Liver (tissue), 9 donors: ENCODE measurements around the gene ZNF691. TPM values are rescaled to one million over a fixed set of nuclear protein-coding genes. Genes with fewer than 3 reads are reported as not detected.

Source experiments
- DNase-seq: peaks from one replicate; pipeline ENCODE4 v3.0.0-alpha.2; 2017; ENCODE audit warnings: low spot score
- H3K27ac ChIP-seq, 2 donors: one replicate each; pipeline ENCODE4 v1.7.0; 2013; ENCODE audit warnings: inconsistent platforms in 2 of 2, low read length in 2 of 2, control low read depth in 1 of 2, low read depth in 1 of 2, mild to moderate bottlenecking in 1 of 2
- H3K27me3 ChIP-seq, 4 donors: one replicate each; pipeline versions ENCODE4 v1.6.1 to v1.7.0; 2013; ENCODE audit warnings: low read length in 3 of 4, inconsistent platforms in 1 of 4, mild to moderate bottlenecking in 1 of 4, moderate library complexity in 1 of 4; ENCODE audit not compliant: control insufficient read depth in 4 of 4, insufficient read depth in 4 of 4
- H3K36me3 ChIP-seq, 4 donors: one replicate each; pipeline versions ENCODE4 v1.6.1 to v1.7.0; 2013; ENCODE audit warnings: low read length in 3 of 4, mild to moderate bottlenecking in 3 of 4, low read depth in 1 of 4, moderate library complexity in 1 of 4; ENCODE audit not compliant: control insufficient read depth in 4 of 4, insufficient read depth in 3 of 4
- H3K4me1 ChIP-seq, 4 donors: one replicate each; pipeline versions ENCODE4 v1.6.1 to v1.7.0; 2013; ENCODE audit warnings: low read length in 3 of 4, mild to moderate bottlenecking in 3 of 4, moderate library complexity in 1 of 4; ENCODE audit not compliant: control insufficient read depth in 4 of 4, insufficient read depth in 4 of 4
- H3K4me3 ChIP-seq, 3 donors: one replicate each; pipeline versions ENCODE4 v1.6.1 to v1.7.0; 2013; ENCODE audit warnings: low read length in 3 of 3, control low read depth in 1 of 3, low read depth in 1 of 3, mild to moderate bottlenecking in 1 of 3
- H3K9ac ChIP-seq, 2 donors: one replicate each; pipeline ENCODE4 v1.7.0; 2013; ENCODE audit warnings: low read length in 2 of 2, mild to moderate bottlenecking in 2 of 2, moderate library complexity in 2 of 2, control low read depth in 1 of 2, low read depth in 1 of 2
- H3K9me3 ChIP-seq, 4 donors: one replicate each; pipeline versions ENCODE4 v1.6.1 to v1.7.0; 2013; ENCODE audit warnings: low read length in 3 of 4; ENCODE audit not compliant: control insufficient read depth in 4 of 4
- FOXA1 ChIP-seq: IDR thresholded peaks from 2 replicates; pipeline ENCODE4 v1.6.1; 2016; ENCODE audit warnings: antibody characterized with exemption
- GABPA ChIP-seq, 2 donors: IDR thresholded peaks in 1 of 2; conservative IDR thresholded peaks in 1 of 2; 2 replicates each; pipeline ENCODE4 v1.6.1; 2016; ENCODE audit warnings: antibody characterized with exemption in 2 of 2, mild to moderate bottlenecking in 1 of 2, moderate library complexity in 1 of 2
- HNF4A ChIP-seq, 2 donors: conservative IDR thresholded peaks; 2 replicates each; pipeline ENCODE4 v1.6.1; 2016; ENCODE audit warnings: antibody characterized with exemption in 2 of 2, mild to moderate bottlenecking in 2 of 2
- HNF4G ChIP-seq: IDR thresholded peaks from 2 replicates; pipeline ENCODE4 v1.6.1; 2016; ENCODE audit warnings: antibody characterized with exemption
- JUND ChIP-seq, 2 donors: IDR thresholded peaks; 2 replicates each; pipeline ENCODE4 v1.6.1; 2016; ENCODE audit warnings: antibody characterized with exemption in 2 of 2
- NR2F2 ChIP-seq: IDR thresholded peaks from 2 replicates; pipeline ENCODE4 v1.6.1; 2016; ENCODE audit warnings: antibody characterized with exemption
- RAD21 ChIP-seq, 2 donors: IDR thresholded peaks; 2 replicates each; pipeline ENCODE4 v1.6.1; 2016; ENCODE audit warnings: antibody characterized with exemption in 2 of 2, mild to moderate bottlenecking in 2 of 2
- SP1 ChIP-seq: IDR thresholded peaks from 2 replicates; pipeline ENCODE4 v1.6.1; 2018; ENCODE audit warnings: antibody characterized with exemption, mild to moderate bottlenecking
- TAF1 ChIP-seq: conservative IDR thresholded peaks from 2 replicates; pipeline ENCODE4 v1.6.1; 2016; ENCODE audit warnings: antibody characterized with exemption, mild to moderate bottlenecking
- YY1 ChIP-seq: IDR thresholded peaks from 2 replicates; pipeline ENCODE4 v1.6.1; 2016; ENCODE audit warnings: antibody characterized with exemption, mild to moderate bottlenecking
- WGBS: extraction: QIAGEN DNeasy Blood & Tissue Kit; methylation state at CpG from one replicate; pipeline ENCODE4 v1.1.7; 2013; 5-methylcytosine and 5-hydroxymethylcytosine counted together
- polyA plus RNA-seq, 2 donors: library from polyadenylated mRNA; stranded (reverse) in 1 of 2; unstranded in 1 of 2; fragments of 200-250 nt in 1 of 2; fragments of >200 nt in 1 of 2; fragmentation: Nextera tagmentation in 1 of 2; extraction: Ambion mirVana in 1 of 2; gene quantifications; one replicate each; pipeline versions ENCODE4 v1.2.1 to v1.2.3, GENCODE V29; 2013 to 2015
- total RNA-seq, 2 donors: library from RNA; depleted of rRNA; stranded (reverse); fragments of >200 nt; gene quantifications; one replicate each; pipeline ENCODE4 v1.2.3, GENCODE V29; 2014
- TF ChIP-seq, protein P1 (sequence below): IDR thresholded peaks from 2 replicates; pipeline ENCODE4 v1.6.1; 2016; ENCODE audit warnings: antibody characterized with exemption
- TF ChIP-seq, protein P2 (sequence below): IDR thresholded peaks from 2 replicates; pipeline ENCODE4 v1.6.1; 2016; ENCODE audit warnings: antibody characterized with exemption
- TF ChIP-seq, protein P3 (sequence below): IDR thresholded peaks from 2 replicates; pipeline ENCODE4 v1.6.1; 2016; ENCODE audit warnings: antibody characterized with exemption, mild to moderate bottlenecking
- TF ChIP-seq, protein P4 (sequence below): IDR thresholded peaks from 2 replicates; pipeline ENCODE4 v1.6.1; 2016; ENCODE audit warnings: antibody characterized with exemption
- TF ChIP-seq, protein P5 (sequence below): fragments of 150-350 bp; IDR thresholded peaks from 2 replicates; pipeline ENCODE4 v1.5.1; 2017; ENCODE audit warnings: improper control_type of control experiment, low read depth, low read length; ENCODE audit not compliant: missing input control
- donor health status: healthy.
- donor health status: healthy.
- donor health status: healthy.
- donor health status: healthy.
- donor health status: healthy.

The ZNF691 gene
- total and polyA plus RNA-seq, 4 donors, result 2.7 to 8.9 (median 5.5) TPM

DNA sequence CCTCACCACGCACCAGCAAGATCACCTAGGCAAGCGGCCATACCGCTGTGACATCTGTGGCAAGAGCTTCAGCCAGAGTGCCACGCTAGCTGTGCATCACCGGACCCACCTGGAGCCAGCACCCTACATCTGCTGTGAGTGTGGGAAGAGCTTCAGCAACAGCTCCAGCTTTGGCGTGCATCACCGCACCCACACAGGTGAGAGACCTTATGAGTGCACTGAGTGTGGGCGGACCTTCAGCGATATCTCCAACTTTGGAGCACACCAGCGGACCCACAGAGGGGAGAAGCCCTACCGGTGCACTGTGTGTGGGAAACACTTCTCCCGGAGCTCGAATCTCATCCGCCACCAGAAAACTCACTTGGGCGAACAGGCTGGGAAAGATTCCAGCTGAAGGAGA, 5.0 kb downstream of the ZNF691 start:
- Histone ChIP-seq H3K9me3 (peaks cover 0 to 3% (median 0%) of the 10 kb centered on the region in 4 donors), H3K27ac (no peak overlapping the region), H3K27me3 (no peaks in the 10 kb centered on the region), H3K9ac (no peak overlapping the region), H3K36me3 (peaks cover 3 to 18% (median 17%) of the 10 kb centered on the region in 4 donors), H3K4me3 (no peak overlapping the region), H3K4me1 (peaks cover 0 to 15% (median 10%) of the 10 kb centered on the region in 4 donors)
- TF ChIP-seq HNF4A (conservative IDR thresholded peaks at IDR 0.05) (no peak), SP1 (no peak), JUND (IDR thresholded peaks at IDR 0.05) (no peak), HNF4G (no peak), GABPA (IDR thresholded peaks at IDR 0.05 in 1 of 2, conservative IDR thresholded peaks at IDR 0.05 in 1 of 2) (no peak), TAF1 (no peak), RAD21 (IDR thresholded peaks at IDR 0.05) (no peak), FOXA1 (no peak), NR2F2 (no peak), YY1 (no peak)
- TF ChIP-seq, protein P1, sequence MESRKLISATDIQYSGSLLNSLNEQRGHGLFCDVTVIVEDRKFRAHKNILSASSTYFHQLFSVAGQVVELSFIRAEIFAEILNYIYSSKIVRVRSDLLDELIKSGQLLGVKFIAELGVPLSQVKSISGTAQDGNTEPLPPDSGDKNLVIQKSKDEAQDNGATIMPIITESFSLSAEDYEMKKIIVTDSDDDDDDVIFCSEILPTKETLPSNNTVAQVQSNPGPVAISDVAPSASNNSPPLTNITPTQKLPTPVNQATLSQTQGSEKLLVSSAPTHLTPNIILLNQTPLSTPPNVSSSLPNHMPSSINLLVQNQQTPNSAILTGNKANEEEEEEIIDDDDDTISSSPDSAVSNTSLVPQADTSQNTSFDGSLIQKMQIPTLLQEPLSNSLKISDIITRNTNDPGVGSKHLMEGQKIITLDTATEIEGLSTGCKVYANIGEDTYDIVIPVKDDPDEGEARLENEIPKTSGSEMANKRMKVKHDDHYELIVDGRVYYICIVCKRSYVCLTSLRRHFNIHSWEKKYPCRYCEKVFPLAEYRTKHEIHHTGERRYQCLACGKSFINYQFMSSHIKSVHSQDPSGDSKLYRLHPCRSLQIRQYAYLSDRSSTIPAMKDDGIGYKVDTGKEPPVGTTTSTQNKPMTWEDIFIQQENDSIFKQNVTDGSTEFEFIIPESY, result no peak
- TF ChIP-seq, protein P2, sequence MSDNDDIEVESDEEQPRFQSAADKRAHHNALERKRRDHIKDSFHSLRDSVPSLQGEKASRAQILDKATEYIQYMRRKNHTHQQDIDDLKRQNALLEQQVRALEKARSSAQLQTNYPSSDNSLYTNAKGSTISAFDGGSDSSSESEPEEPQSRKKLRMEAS, result no peak
- TF ChIP-seq, protein P3, sequence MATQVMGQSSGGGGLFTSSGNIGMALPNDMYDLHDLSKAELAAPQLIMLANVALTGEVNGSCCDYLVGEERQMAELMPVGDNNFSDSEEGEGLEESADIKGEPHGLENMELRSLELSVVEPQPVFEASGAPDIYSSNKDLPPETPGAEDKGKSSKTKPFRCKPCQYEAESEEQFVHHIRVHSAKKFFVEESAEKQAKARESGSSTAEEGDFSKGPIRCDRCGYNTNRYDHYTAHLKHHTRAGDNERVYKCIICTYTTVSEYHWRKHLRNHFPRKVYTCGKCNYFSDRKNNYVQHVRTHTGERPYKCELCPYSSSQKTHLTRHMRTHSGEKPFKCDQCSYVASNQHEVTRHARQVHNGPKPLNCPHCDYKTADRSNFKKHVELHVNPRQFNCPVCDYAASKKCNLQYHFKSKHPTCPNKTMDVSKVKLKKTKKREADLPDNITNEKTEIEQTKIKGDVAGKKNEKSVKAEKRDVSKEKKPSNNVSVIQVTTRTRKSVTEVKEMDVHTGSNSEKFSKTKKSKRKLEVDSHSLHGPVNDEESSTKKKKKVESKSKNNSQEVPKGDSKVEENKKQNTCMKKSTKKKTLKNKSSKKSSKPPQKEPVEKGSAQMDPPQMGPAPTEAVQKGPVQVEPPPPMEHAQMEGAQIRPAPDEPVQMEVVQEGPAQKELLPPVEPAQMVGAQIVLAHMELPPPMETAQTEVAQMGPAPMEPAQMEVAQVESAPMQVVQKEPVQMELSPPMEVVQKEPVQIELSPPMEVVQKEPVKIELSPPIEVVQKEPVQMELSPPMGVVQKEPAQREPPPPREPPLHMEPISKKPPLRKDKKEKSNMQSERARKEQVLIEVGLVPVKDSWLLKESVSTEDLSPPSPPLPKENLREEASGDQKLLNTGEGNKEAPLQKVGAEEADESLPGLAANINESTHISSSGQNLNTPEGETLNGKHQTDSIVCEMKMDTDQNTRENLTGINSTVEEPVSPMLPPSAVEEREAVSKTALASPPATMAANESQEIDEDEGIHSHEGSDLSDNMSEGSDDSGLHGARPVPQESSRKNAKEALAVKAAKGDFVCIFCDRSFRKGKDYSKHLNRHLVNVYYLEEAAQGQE, result no peak
- TF ChIP-seq, protein P4, sequence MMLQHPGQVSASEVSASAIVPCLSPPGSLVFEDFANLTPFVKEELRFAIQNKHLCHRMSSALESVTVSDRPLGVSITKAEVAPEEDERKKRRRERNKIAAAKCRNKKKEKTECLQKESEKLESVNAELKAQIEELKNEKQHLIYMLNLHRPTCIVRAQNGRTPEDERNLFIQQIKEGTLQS, result no peak
- TF ChIP-seq, protein P5, sequence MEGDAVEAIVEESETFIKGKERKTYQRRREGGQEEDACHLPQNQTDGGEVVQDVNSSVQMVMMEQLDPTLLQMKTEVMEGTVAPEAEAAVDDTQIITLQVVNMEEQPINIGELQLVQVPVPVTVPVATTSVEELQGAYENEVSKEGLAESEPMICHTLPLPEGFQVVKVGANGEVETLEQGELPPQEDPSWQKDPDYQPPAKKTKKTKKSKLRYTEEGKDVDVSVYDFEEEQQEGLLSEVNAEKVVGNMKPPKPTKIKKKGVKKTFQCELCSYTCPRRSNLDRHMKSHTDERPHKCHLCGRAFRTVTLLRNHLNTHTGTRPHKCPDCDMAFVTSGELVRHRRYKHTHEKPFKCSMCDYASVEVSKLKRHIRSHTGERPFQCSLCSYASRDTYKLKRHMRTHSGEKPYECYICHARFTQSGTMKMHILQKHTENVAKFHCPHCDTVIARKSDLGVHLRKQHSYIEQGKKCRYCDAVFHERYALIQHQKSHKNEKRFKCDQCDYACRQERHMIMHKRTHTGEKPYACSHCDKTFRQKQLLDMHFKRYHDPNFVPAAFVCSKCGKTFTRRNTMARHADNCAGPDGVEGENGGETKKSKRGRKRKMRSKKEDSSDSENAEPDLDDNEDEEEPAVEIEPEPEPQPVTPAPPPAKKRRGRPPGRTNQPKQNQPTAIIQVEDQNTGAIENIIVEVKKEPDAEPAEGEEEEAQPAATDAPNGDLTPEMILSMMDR, result no peak
- no peak for DNase-seq
- 98% methylated on average over 15 of the region's 15 CpGs for WGBS
